GM12878 (cell line): ENCODE measurements around the gene DOK1. TPM values are rescaled to one million over a fixed set of nuclear protein-coding genes. Genes with fewer than 3 reads are reported as not detected.

Experiments used
- ATF7 ChIP-seq: fragments of 450-650 bp; IDR thresholded peaks from 2 replicates; pipeline ENCODE4 v1.6.1; 2016; ENCODE audit warnings: low read depth, mild to moderate bottlenecking
- BACH1 ChIP-seq: fragments of 450-650 bp; IDR thresholded peaks from 2 replicates; pipeline ENCODE4 v1.6.1; 2017; ENCODE audit warnings: mild to moderate bottlenecking, borderline replicate concordance
- BCL11A ChIP-seq: IDR thresholded peaks from 2 replicates; pipeline ENCODE4 v1.6.1; 2011; ENCODE audit warnings: low read depth, low read length
- BMI1 ChIP-seq: fragments of 450-650 bp; IDR thresholded peaks from 2 replicates; pipeline ENCODE4 v1.6.1; 2016; ENCODE audit warnings: mild to moderate bottlenecking, moderate library complexity, borderline replicate concordance
- BRCA1 ChIP-seq: IDR thresholded peaks from 2 replicates; pipeline ENCODE4 v1.6.1; 2011; ENCODE audit warnings: low read depth, low read length, improper control_type of control experiment
- CHD1 ChIP-seq: IDR thresholded peaks from 2 replicates; pipeline ENCODE4 v1.6.1; 2012; ENCODE audit warnings: low read depth, low read length, improper control_type of control experiment
- CTCF ChIP-seq, 3 experiments: IDR thresholded peaks in 2 of 3; conservative IDR thresholded peaks in 1 of 3; 2 replicates each; pipeline ENCODE4 v1.5.1; 2011; ENCODE audit warnings: low read depth in 3 of 3, low read length in 3 of 3, mild to moderate bottlenecking in 3 of 3, control low read depth in 2 of 3, moderate library complexity in 2 of 3, inconsistent platforms in 1 of 3, mixed read lengths in 1 of 3; ENCODE audit not compliant: control insufficient read depth in 2 of 3, insufficient read depth in 1 of 3; ENCODE audit errors: extremely low read depth in 1 of 3
- ESRRA ChIP-seq: IDR thresholded peaks from 2 replicates; pipeline ENCODE4 v1.6.1; 2012; ENCODE audit warnings: mild to moderate bottlenecking, low read length, improper control_type of control experiment
- FOS ChIP-seq: IDR thresholded peaks from 3 replicates; pipeline ENCODE4 v1.6.1; 2011; ENCODE audit warnings: borderline replicate concordance; ENCODE audit not compliant: insufficient read length; ENCODE audit errors: extremely low read depth
- KDM1A ChIP-seq: fragments of 200-600 bp; sonication (generic); IDR thresholded peaks from 2 replicates; pipeline ENCODE4 v1.6.1; 2016; ENCODE audit warnings: borderline replicate concordance
- MAX ChIP-seq: IDR thresholded peaks from 2 replicates; pipeline ENCODE4 v1.6.1; 2012; ENCODE audit warnings: low read depth, low read length, improper control_type of control experiment
- MLLT1 ChIP-seq: fragments of 450-650 bp; IDR thresholded peaks from 2 replicates; pipeline ENCODE4 v1.6.1; 2016; ENCODE audit warnings: mild to moderate bottlenecking
- MTA2 ChIP-seq: fragments of 450-650 bp; IDR thresholded peaks from 2 replicates; pipeline ENCODE4 v1.6.1; 2016; ENCODE audit warnings: low read depth, mild to moderate bottlenecking, moderate library complexity
- MTA3 ChIP-seq: IDR thresholded peaks from 2 replicates; pipeline ENCODE4 v1.6.1; 2012; ENCODE audit warnings: low read length, inconsistent platforms, borderline replicate concordance
- MXI1 ChIP-seq: fragments of 150-350 bp; IDR thresholded peaks from 2 replicates; pipeline ENCODE4 v1.6.1; 2011; ENCODE audit warnings: low read depth, mild to moderate bottlenecking, inconsistent platforms, low read length, improper control_type of control experiment
- NFXL1 ChIP-seq: fragments of 450-650 bp; IDR thresholded peaks from 2 replicates; pipeline ENCODE4 v1.6.1; 2017; ENCODE audit warnings: antibody characterized with exemption, mild to moderate bottlenecking, borderline replicate concordance
- PML ChIP-seq: IDR thresholded peaks from 2 replicates; pipeline ENCODE4 v1.6.1; 2012; ENCODE audit warnings: low read length, inconsistent platforms
- POLR2AphosphoS2 ChIP-seq: IDR thresholded peaks from 2 replicates; pipeline ENCODE4 v1.6.1; 2011; ENCODE audit warnings: low read depth, mild to moderate bottlenecking, low read length, improper control_type of control experiment, moderate library complexity
- RBBP5 ChIP-seq: fragments of 200-600 bp; sonication (generic); conservative IDR thresholded peaks from 2 replicates; pipeline ENCODE4 v1.6.1; 2016
- SIX5 ChIP-seq: IDR thresholded peaks from 2 replicates; pipeline ENCODE4 v1.6.1; 2011; ENCODE audit warnings: mild to moderate bottlenecking, low read depth, low read length, moderate library complexity; ENCODE audit not compliant: severe bottlenecking
- SKIL ChIP-seq: fragments of 450-650 bp; IDR thresholded peaks from 2 replicates; pipeline ENCODE4 v1.6.1; 2017; ENCODE audit warnings: mild to moderate bottlenecking, low read depth, inconsistent platforms; ENCODE audit not compliant: poor library complexity, severe bottlenecking
- SMAD5 ChIP-seq: IDR thresholded peaks from 2 replicates; pipeline ENCODE4 v1.6.1; 2016; ENCODE audit warnings: antibody characterized with exemption, low read depth
- SRF ChIP-seq, 2 experiments: IDR thresholded peaks; 2 replicates each; pipeline ENCODE4 v1.6.1; 2011; ENCODE audit warnings: low read depth in 2 of 2, low read length in 2 of 2, mild to moderate bottlenecking in 1 of 2, moderate library complexity in 1 of 2
- TARDBP ChIP-seq: IDR thresholded peaks from 2 replicates; pipeline ENCODE4 v1.6.1; 2016; ENCODE audit warnings: borderline replicate concordance
- TBL1XR1 ChIP-seq: IDR thresholded peaks from 2 replicates; pipeline ENCODE4 v1.6.1; 2012; ENCODE audit warnings: low read depth, low read length, improper control_type of control experiment
- ZNF217 ChIP-seq: fragments of 450-650 bp; IDR thresholded peaks from 2 replicates; pipeline ENCODE4 v1.6.1; 2017; ENCODE audit warnings: antibody characterized with exemption, mild to moderate bottlenecking
- ZNF24 ChIP-seq: fragments of 450-650 bp; IDR thresholded peaks from 2 replicates; pipeline ENCODE4 v1.6.1; 2017; ENCODE audit warnings: antibody characterized with exemption, mild to moderate bottlenecking
- polyA plus RNA-seq, 11 experiments: library from polyadenylated mRNA; depleted of rRNA in 4 of 11; unstranded in 6 of 11; stranded (reverse) in 5 of 11; fragments of >200 nt; fragmentation: Nextera tagmentation in 4 of 11; fragmentation: Illumina TruSeq in 1 of 11; extraction: Ambion mirVana in 4 of 11; extraction: Trizol in 1 of 11; gene quantifications; 1 replicate in 1 of 11; 2 replicates in 10 of 11; pipeline versions ENCODE4 v1.2.1 to v1.2.3, GENCODE V29; 2011 to 2016; ENCODE audit warnings: inconsistent platforms in 2 of 11, missing spikeins in 2 of 11, low read depth in 1 of 11
- total RNA-seq, 4 experiments: library from RNA; depleted of rRNA in 3 of 4; stranded (reverse); fragments of >200 nt in 3 of 4; fragmentation: Illumina TruSeq in 1 of 4; extraction: Trizol in 1 of 4; gene quantifications; 2 replicates each; pipeline versions ENCODE4 v1.2.1 to v1.2.3, GENCODE V29; 2013 to 2021

DOK1 gene
- total and polyA plus RNA-seq, 10 of the 15 experiments (the other 5 are each of a cell fraction or from before 2014, with no cell fraction given): 1.4 to 104 (median 59.7) TPM

GRCh38 chr2:74530239-74531187, 24.0 kb upstream of the DOK1 start (continued):
- TF ChIP-seq CTCF (IDR thresholded peaks at IDR 0.05 in 2 of 3, conservative IDR thresholded peaks at IDR 0.05 in 1 of 3; ENCODE audit: control insufficient read depth in 2 of 3, extremely low read depth in 1 of 3, insufficient read depth in 1 of 3, low read depth in 3 of 3, low read length in 3 of 3): no peak
- no peak for TF ChIP-seq RBBP5
- TF ChIP-seq CHD1: no peak
- no peak for TF ChIP-seq BCL11A
- peak; percentile 64 for TF ChIP-seq MLLT1
- TF ChIP-seq MXI1: peak; percentile 94
- no peak for TF ChIP-seq SIX5
- TF ChIP-seq KDM1A: no peak
- TF ChIP-seq SRF (IDR thresholded peaks at IDR 0.05; ENCODE audit: low read depth in 2 of 2, low read length in 2 of 2): no peak
- TF ChIP-seq BACH1: no peak
- no peak for TF ChIP-seq ESRRA
- TF ChIP-seq BMI1: peak; percentile 53; the same call in 1 of the 2 replicates
- no peak for TF ChIP-seq TBL1XR1
- TF ChIP-seq PML: no peak
- no peak for TF ChIP-seq NFXL1
- no peak for TF ChIP-seq SMAD5
- TF ChIP-seq POLR2AphosphoS2: peak; percentile 71; the same call in 1 of the 2 replicates
- TF ChIP-seq ZNF24: no peak
- TF ChIP-seq BRCA1: no peak
- peak; percentile 64; the same call in 1 of the 2 replicates for TF ChIP-seq MAX
- no peak for TF ChIP-seq SKIL
- TF ChIP-seq TARDBP: no peak; the same call in 1 of the 2 replicates
- TF ChIP-seq MTA3: no peak
- TF ChIP-seq FOS: no peak
- TF ChIP-seq ATF7: 0 out of 2 replicates have a peak, but pooled peaks have one; percentile 50
- TF ChIP-seq ZNF217: no peak
- TF ChIP-seq MTA2: no peak
